Activated naive CD4-positive, alpha-beta T cell treated with anti-CD3 and anti-CD28 coated beads, Interleukin-2, amount 50 U/mL, for 24 hours (primary cell): Measurements from ENCODE around the gene CDH23.

ENCODE experiments used
- H3K27ac Mint-ChIP-seq: one replicate; pipeline ENCODE4 v1.8.0; 2021; ENCODE audit warnings: mild to moderate bottlenecking, mixed read lengths
- H3K27me3 Mint-ChIP-seq: one replicate; pipeline ENCODE4 v1.8.0; 2021; ENCODE audit warnings: mixed read lengths
- H3K36me3 Mint-ChIP-seq: one replicate; pipeline ENCODE4 v1.8.0; 2021; ENCODE audit warnings: mixed read lengths
- H3K4me1 Mint-ChIP-seq: one replicate; pipeline ENCODE4 v1.8.0; 2021; ENCODE audit warnings: mixed read lengths
- H3K4me3 Mint-ChIP-seq: one replicate; pipeline ENCODE4 v1.8.0; 2021; ENCODE audit warnings: mild to moderate bottlenecking, mixed read lengths
- H3K9me3 Mint-ChIP-seq: one replicate; pipeline ENCODE4 v1.8.0; 2021; ENCODE audit warnings: mixed read lengths

Gene CDH23

DNA sequence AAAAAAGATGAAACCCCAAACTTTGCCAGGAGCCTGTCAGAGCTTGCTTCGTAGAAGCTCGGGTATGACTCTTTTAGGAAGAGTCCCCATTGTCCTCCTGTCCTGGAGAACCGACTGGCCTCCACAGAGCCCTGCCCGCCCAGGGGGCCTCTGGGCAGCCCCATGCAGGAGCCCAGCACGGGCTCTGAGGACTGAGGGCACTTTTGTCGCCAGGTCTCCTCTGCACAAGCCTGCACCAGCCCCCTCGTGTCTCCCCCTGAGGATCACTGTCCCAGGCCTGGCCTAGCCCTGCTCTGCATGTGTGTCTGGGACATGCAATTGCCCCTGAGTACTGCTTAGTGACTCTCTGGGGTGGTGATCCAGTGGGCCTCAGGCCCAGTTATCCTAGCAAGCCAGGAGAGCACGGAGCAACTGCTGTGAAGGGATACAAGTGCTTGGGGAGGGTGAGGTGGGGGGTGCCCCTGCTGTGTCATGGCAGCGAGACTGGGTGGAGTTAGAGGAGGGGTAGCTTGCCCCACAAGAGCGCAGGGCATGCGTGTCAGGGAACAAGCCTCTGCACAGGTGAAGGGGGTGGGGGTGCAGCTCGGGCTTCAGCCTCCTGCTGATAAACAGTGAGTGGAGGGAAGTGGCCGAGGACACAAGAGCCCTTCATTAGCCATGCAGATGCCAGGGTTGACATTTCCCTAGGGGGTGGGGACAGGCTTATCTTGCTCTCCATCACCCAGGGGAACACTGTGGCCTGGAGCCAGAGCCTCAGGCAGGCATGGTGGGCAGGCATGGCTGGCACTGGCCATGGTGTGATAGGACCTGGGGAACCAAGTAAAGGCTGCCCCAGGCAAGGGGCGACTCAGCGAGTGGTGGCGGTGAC is 179.4 kb downstream of the CDH23 start:
- no peaks in the 10 kb centered on the region for H3K36me3 Mint-ChIP-seq
- no peaks in the 10 kb centered on the region for H3K9me3 Mint-ChIP-seq
- H3K27me3 Mint-ChIP-seq = no peaks in the 10 kb centered on the region
- no peak overlapping the region for H3K4me3 Mint-ChIP-seq
- no peak overlapping the region for H3K27ac Mint-ChIP-seq
- no peaks in the 10 kb centered on the region for H3K4me1 Mint-ChIP-seq

- no peaks in the 10 kb centered on the region for H3K27me3 Mint-ChIP-seq
- no peaks in the 10 kb centered on the region for H3K4me1 Mint-ChIP-seq
- no peak overlapping the region for H3K27ac Mint-ChIP-seq
Measured at GRCh38 chr10:71576842-71577241, 180.1 kb downstream of the CDH23 start.

GRCh38 chr10:71577345-71577744 is 180.6 kb downstream of the CDH23 start:
- no peak overlapping the region for H3K27ac Mint-ChIP-seq
- no peak overlapping the region for H3K4me3 Mint-ChIP-seq
- no peaks in the 10 kb centered on the region for H3K9me3 Mint-ChIP-seq
- H3K27me3 Mint-ChIP-seq = no peaks in the 10 kb centered on the region
- no peaks in the 10 kb centered on the region for H3K4me1 Mint-ChIP-seq
- no peaks in the 10 kb centered on the region for H3K36me3 Mint-ChIP-seq

More at GRCh38 chr10:71576842-71577241, 180.1 kb downstream of the CDH23 start:
- no peak overlapping the region for H3K4me3 Mint-ChIP-seq
- H3K9me3 Mint-ChIP-seq = no peaks in the 10 kb centered on the region
- H3K36me3 Mint-ChIP-seq = no peaks in the 10 kb centered on the region

- Mint-ChIP-seq H3K27ac (no peak overlapping the region), H3K4me3 (no peak overlapping the region), H3K36me3 (no peaks in the 10 kb centered on the region), H3K27me3 (no peaks in the 10 kb centered on the region), H3K9me3 (no peaks in the 10 kb centered on the region), H3K4me1 (no peaks in the 10 kb centered on the region)
Measured at GRCh38 chr10:71578069-71578468, 181.3 kb downstream of the CDH23 start.

DNA sequence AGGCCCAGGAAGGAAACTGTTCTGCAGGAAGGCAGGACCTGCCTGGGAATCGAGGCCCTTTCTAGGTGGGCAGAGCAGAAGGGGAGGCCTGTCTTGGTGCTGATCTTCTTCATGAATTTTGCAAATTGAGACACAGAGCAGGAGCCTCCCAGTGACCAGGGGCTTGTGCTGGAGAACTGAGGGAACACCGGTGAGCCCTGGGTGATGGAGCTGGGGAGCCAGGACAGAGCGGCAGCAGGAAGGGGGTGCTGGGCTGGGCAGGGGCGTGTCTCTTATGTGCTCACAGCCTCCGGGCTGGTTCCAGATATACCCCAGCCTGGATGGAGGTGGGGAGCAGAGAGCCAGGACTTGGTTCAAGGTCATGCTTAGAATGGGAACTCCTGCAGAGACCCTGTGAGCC is 182.9 kb downstream of the CDH23 start:
- Mint-ChIP-seq H3K4me3 (no peak overlapping the region), H3K9me3 (no peaks in the 10 kb centered on the region), H3K4me1 (no peaks in the 10 kb centered on the region), H3K27me3 (no peaks in the 10 kb centered on the region), H3K36me3 (no peaks in the 10 kb centered on the region), H3K27ac (no peak overlapping the region)

DNA sequence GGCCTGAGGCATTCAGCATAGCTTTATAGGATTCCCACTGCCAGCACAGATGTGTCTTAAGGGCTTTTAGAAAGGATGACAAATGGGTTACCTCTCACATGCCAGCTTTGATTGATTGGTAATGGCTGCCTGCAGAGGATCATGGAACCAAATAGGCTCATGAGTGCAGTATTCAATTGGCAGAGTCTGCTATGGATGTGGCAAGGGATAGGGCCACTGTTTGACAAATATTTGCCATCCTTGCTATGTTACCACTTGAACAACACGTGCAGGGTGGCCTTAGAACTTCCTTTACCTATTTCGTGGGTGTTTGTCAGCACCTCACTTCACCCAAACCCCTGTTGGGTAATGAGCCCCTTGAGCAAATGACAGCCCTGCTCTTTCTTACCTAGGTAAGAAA is 183.7 kb downstream of the CDH23 start:
- Mint-ChIP-seq H3K27ac (no peak overlapping the region), H3K4me1 (no peaks in the 10 kb centered on the region), H3K4me3 (no peak overlapping the region), H3K9me3 (no peaks in the 10 kb centered on the region), H3K27me3 (no peaks in the 10 kb centered on the region), H3K36me3 (no peaks in the 10 kb centered on the region)

GRCh38 chr10:71580926-71581325 is 184.2 kb downstream of the CDH23 start:
- Mint-ChIP-seq H3K27ac (no peak overlapping the region), H3K36me3 (no peaks in the 10 kb centered on the region), H3K4me3 (no peak overlapping the region), H3K4me1 (no peaks in the 10 kb centered on the region), H3K27me3 (no peaks in the 10 kb centered on the region), H3K9me3 (no peaks in the 10 kb centered on the region)

- Mint-ChIP-seq H3K27me3 (no peaks in the 10 kb centered on the region), H3K36me3 (no peaks in the 10 kb centered on the region), H3K4me3 (no peak overlapping the region)
Measured at GRCh38 chr10:71581376-71581775, 184.7 kb downstream of the CDH23 start.

GRCh38 chr10:71582019-71582418 is 185.3 kb downstream of the CDH23 start:
- no peaks in the 10 kb centered on the region for H3K4me1 Mint-ChIP-seq
- no peaks in the 10 kb centered on the region for H3K9me3 Mint-ChIP-seq
- H3K36me3 Mint-ChIP-seq = no peaks in the 10 kb centered on the region
- H3K27me3 Mint-ChIP-seq = no peaks in the 10 kb centered on the region
- no peak overlapping the region for H3K4me3 Mint-ChIP-seq
- no peak overlapping the region for H3K27ac Mint-ChIP-seq

More at GRCh38 chr10:71581376-71581775, 184.7 kb downstream of the CDH23 start:
- Mint-ChIP-seq H3K4me1 (no peaks in the 10 kb centered on the region), H3K9me3 (no peaks in the 10 kb centered on the region), H3K27ac (no peak overlapping the region)

DNA sequence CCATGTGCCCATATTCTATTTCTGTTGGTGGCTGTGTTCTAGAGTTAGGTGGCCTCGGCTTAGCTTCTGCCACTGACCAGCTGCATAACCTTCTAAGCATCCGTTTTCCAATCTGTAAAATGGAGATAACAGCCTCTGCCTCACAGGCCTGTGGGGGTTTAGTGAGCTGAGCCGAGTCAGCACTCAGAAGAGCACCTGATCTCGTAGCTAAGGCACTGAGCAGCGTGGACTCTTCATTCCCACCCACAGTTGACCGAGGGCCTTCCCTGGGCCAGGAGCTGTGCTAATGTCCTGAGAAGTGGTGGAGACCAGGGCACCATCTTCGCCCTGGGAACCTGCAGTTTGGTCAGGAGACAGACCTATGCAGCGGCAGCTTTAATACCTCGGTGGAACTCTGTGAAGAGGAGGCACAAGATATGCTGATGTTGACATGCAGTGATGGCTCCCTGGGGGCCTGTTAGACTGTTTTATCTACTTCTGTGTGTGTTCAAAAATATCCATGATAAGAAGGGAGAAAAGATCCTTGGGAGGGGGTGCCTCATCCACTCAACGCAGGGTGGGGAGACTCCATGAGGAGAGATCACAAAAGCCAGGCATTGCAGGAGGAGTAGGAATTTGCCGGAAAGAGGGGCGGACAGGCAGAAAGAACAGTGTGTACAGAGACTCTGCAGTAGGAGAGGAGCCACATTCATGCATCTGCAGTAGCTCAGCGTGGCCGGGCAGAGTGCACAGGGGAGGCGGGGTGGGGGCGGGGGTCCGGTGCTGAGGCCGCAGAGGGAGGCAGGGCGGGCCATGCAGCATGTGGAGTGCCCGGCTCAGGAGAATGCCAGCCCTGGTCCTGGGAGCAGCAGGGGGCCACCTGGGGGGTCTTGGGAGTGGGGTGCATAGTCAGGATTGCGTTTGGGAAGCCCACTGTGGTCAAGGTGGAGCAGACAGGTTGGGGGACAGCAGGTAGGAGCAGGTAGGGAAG is 186.1 kb downstream of the CDH23 start:
- Mint-ChIP-seq H3K4me1 (no peaks in the 10 kb centered on the region), H3K9me3 (no peaks in the 10 kb centered on the region), H3K27ac (no peak overlapping the region), H3K27me3 (no peaks in the 10 kb centered on the region), H3K4me3 (no peak overlapping the region), H3K36me3 (no peaks in the 10 kb centered on the region)

DNA sequence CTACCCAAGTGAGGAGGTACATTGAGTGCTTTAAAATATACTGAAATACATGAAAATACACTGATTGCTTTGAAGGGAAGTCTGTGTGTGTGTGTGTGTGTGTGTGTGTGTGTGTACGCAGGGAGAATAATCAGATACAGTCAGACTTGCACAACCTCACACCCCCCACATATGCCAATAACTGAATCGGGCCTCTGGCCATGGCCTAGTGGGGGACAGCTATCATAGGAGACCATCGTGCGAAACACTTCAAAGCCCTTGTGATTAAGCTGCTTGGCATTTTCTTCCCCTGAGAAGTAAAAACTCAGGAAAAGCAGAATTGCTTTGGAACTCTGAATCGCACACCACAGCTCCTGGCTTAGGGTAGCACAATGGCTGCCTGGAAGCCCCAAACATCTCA is 187.7 kb downstream of the CDH23 start:
- no peaks in the 10 kb centered on the region for H3K9me3 Mint-ChIP-seq
- H3K27ac Mint-ChIP-seq = no peak overlapping the region
- no peak overlapping the region for H3K4me3 Mint-ChIP-seq
- H3K36me3 Mint-ChIP-seq = no peaks in the 10 kb centered on the region
- no peaks in the 10 kb centered on the region for H3K4me1 Mint-ChIP-seq
- H3K27me3 Mint-ChIP-seq = no peaks in the 10 kb centered on the region

DNA sequence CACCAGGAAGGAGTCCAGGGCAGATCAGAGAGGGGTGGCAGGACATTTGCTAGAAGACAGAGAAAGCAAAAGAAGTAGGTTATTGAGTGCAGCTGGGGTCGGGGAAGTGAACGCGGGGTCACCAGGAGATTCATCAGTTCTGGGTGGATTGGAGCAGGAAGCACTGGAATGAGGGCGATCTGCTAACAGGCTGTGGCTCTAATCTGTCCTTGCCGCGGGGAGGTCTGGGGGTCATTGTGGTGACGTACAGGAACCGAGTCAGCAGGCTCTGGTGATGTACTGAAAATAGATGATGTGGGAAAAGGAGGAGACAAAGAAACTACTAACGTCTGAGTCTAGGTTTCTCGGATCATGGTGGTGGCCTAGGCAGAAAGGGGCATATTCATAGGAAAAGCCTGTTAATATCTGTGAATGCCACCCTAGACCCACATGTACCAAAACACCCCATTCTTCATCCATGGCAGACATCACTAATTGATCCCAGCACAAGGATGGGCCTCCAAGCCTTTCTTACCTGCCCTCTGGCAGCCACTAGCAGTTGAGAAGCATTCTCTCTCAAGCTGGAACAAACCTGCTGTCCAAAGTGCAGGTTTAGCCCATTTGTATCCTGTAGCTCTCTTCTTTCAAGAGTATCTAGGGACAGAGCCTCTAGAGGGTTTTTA is 188.3 kb downstream of the CDH23 start:
- Mint-ChIP-seq H3K27ac (no peak overlapping the region), H3K4me1 (no peaks in the 10 kb centered on the region), H3K4me3 (no peak overlapping the region), H3K27me3 (no peaks in the 10 kb centered on the region), H3K36me3 (no peaks in the 10 kb centered on the region), H3K9me3 (no peaks in the 10 kb centered on the region)

DNA sequence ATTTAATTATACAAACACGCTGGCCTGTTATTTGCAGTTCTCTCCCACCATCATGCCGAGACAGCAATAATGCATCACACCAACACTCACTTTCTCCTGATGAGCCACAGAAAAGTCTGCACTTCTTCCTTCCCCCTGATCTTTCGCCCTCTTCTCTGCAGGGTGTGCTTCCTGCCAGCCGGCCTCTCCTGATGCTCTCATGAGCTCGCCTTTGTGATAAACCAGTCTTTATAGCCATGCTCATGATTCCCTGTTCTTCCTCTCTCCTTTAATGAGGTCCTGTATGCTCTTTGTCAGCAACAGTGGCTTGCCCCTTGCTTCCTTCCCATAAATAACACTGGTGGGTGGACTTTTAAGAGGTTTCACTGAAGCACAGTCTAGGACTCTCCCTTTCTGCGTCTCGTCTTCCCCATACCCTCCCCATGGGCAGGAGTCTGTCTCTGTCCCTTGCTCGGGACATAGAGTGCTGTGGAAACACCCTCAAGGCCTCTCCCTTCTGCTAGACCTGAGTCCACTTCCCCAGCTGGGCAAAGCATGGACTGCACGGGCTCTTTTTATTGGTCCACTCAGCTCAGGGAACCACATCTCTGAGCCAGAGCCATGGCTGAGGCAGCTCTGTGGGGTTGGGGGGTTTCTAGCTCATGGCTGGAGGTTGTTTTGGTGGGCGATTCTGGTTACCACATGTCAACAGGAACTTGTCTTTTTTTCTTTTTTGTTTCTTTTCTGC is 189.0 kb downstream of the CDH23 start:
- H3K36me3 Mint-ChIP-seq = no peaks in the 10 kb centered on the region
- H3K27ac Mint-ChIP-seq = no peak overlapping the region
- H3K27me3 Mint-ChIP-seq = no peaks in the 10 kb centered on the region
- H3K4me3 Mint-ChIP-seq = no peak overlapping the region
- H3K4me1 Mint-ChIP-seq = no peaks in the 10 kb centered on the region
- no peaks in the 10 kb centered on the region for H3K9me3 Mint-ChIP-seq

- H3K4me3 Mint-ChIP-seq = no peak overlapping the region
- H3K4me1 Mint-ChIP-seq = no peaks in the 10 kb centered on the region
- H3K27ac Mint-ChIP-seq = no peak overlapping the region
- no peaks in the 10 kb centered on the region for H3K36me3 Mint-ChIP-seq
- H3K9me3 Mint-ChIP-seq = no peaks in the 10 kb centered on the region
- H3K27me3 Mint-ChIP-seq = no peaks in the 10 kb centered on the region
Measured at GRCh38 chr10:71587941-71588573, 191.3 kb downstream of the CDH23 start.

- Mint-ChIP-seq H3K9me3 (no peaks in the 10 kb centered on the region), H3K27ac (no peak overlapping the region), H3K27me3 (no peaks in the 10 kb centered on the region), H3K4me3 (no peak overlapping the region), H3K36me3 (no peaks in the 10 kb centered on the region), H3K4me1 (no peaks in the 10 kb centered on the region)
Measured at GRCh38 chr10:71588685-71589084, 192.0 kb downstream of the CDH23 start.
